KMS-11 (cell line): ENCODE results near the gene ZFP36.

ENCODE experiments used
- H2AFZ ChIP-seq: fragments of 200-600 bp; sonication (generic); 2 replicates; pipeline ENCODE4 v1.6.1; 2016; ENCODE audit warnings: antibody characterized with exemption, mixed run types, low read depth
- H3K27ac ChIP-seq: fragments of 200-600 bp; sonication (generic); 2 replicates; pipeline ENCODE4 v1.6.1; 2016; ENCODE audit warnings: mild to moderate bottlenecking, mixed run types
- H3K27me3 ChIP-seq: fragments of 200-600 bp; sonication (generic); 2 replicates; pipeline ENCODE4 v1.6.1; 2017; ENCODE audit warnings: mild to moderate bottlenecking, low read depth, mixed run types, moderate library complexity; ENCODE audit not compliant: insufficient read depth
- H3K36me3 ChIP-seq: fragments of 200-600 bp; sonication (generic); 2 replicates; pipeline ENCODE4 v1.6.1; 2017; ENCODE audit warnings: mild to moderate bottlenecking, mixed run types; ENCODE audit not compliant: insufficient read depth
- H3K4me1 ChIP-seq: fragments of 200-600 bp; sonication (generic); 2 replicates; pipeline ENCODE4 v1.6.1; 2016; ENCODE audit warnings: mild to moderate bottlenecking, low read depth, mixed run types; ENCODE audit not compliant: poor library complexity, severe bottlenecking
- H3K4me2 ChIP-seq: fragments of 200-600 bp; sonication (generic); 2 replicates; pipeline ENCODE4 v1.7.0; 2016; ENCODE audit warnings: mild to moderate bottlenecking, mixed run types
- H3K4me3 ChIP-seq: fragments of 200-600 bp; sonication (generic); IDR thresholded peaks from 2 replicates; pipeline ENCODE4 v1.6.1; 2017; ENCODE audit warnings: low read depth, low read length, mixed read lengths; ENCODE audit not compliant: insufficient read depth
- H3K79me2 ChIP-seq: fragments of 200-600 bp; sonication (generic); 2 replicates; pipeline ENCODE4 v1.6.1; 2016; ENCODE audit warnings: low read depth, mixed run types; ENCODE audit not compliant: insufficient read depth
- H3K9ac ChIP-seq: fragments of 200-600 bp; sonication (generic); 2 replicates; pipeline ENCODE4 v1.6.1; 2016; ENCODE audit warnings: mild to moderate bottlenecking, mixed run types
- H4K20me1 ChIP-seq: fragments of 200-600 bp; sonication (generic); 2 replicates; pipeline ENCODE4 v1.6.1; 2016; ENCODE audit warnings: mild to moderate bottlenecking, mixed run types; ENCODE audit not compliant: insufficient read depth
- CTCF ChIP-seq: fragments of 200-600 bp; sonication (generic); conservative IDR thresholded peaks from 2 replicates; pipeline ENCODE4 v1.6.1; 2017; ENCODE audit warnings: low read depth, mild to moderate bottlenecking, antibody characterized with exemption, low read length, moderate library complexity, mixed read lengths

The ZFP36 gene

GRCh38 chr19:39379865-39380396, 26.7 kb upstream of the ZFP36 start:
- no peak overlapping the region for H3K4me2 ChIP-seq
- H3K4me3 ChIP-seq: no peak overlapping the region
- H3K9ac ChIP-seq: no peak overlapping the region
- peaks cover 4% of the 10 kb centered on the region; the same call in 1 of the 2 replicates for H3K36me3 ChIP-seq
- TF ChIP-seq CTCF: no peak
- H3K27ac ChIP-seq: no peak overlapping the region
- no peaks in the 10 kb centered on the region for H3K4me1 ChIP-seq
- no peaks in the 10 kb centered on the region for H4K20me1 ChIP-seq
- no peaks in the 10 kb centered on the region for H3K27me3 ChIP-seq
- H3K79me2 ChIP-seq: no peaks in the 10 kb centered on the region
- no peak overlapping the region for H2AFZ ChIP-seq

- Histone ChIP-seq H3K36me3 (peaks cover 4% of the 10 kb centered on the region; the same call in 1 of the 2 replicates), H4K20me1 (no peaks in the 10 kb centered on the region), H3K9ac (no peak overlapping the region)
Measured at GRCh38 chr19:39380521-39381502, 25.8 kb upstream of the ZFP36 start.

GRCh38 chr19:39381910-39382611, 24.6 kb upstream of the ZFP36 start:
- no peak overlapping the region for H3K9ac ChIP-seq

More at GRCh38 chr19:39380521-39381502, 25.8 kb upstream of the ZFP36 start:
- Histone ChIP-seq H3K4me1 (no peaks in the 10 kb centered on the region), H3K27me3 (no peaks in the 10 kb centered on the region), H3K4me3 (no peak overlapping the region), H3K4me2 (no peak overlapping the region), H3K27ac (no peak overlapping the region), H3K79me2 (no peaks in the 10 kb centered on the region), H2AFZ (no peak overlapping the region)
- TF ChIP-seq CTCF: no peak

More at GRCh38 chr19:39381910-39382611, 24.6 kb upstream of the ZFP36 start:
- Histone ChIP-seq H4K20me1 (no peaks in the 10 kb centered on the region), H3K36me3 (peaks cover 4% of the 10 kb centered on the region; the same call in 1 of the 2 replicates), H2AFZ (no peak overlapping the region), H3K4me3 (no peak overlapping the region), H3K27ac (no peak overlapping the region), H3K4me1 (no peaks in the 10 kb centered on the region), H3K79me2 (no peaks in the 10 kb centered on the region), H3K27me3 (no peaks in the 10 kb centered on the region), H3K4me2 (no peak overlapping the region)
- no peak for TF ChIP-seq CTCF
